ENCODE results near the gene AFG1L. TPM values are rescaled to one million over a fixed set of nuclear protein-coding genes. Genes with fewer than 3 reads are reported as not detected.
"Not testable (repeated sequence)": the region's sequence is repeated elsewhere in the genome, so short reads cannot be mapped to it uniquely, and the experiment has no call there.

The AFG1L gene
- total RNA-seq, 1 donor from 2014 or later, result 11.9 TPM

DNA sequence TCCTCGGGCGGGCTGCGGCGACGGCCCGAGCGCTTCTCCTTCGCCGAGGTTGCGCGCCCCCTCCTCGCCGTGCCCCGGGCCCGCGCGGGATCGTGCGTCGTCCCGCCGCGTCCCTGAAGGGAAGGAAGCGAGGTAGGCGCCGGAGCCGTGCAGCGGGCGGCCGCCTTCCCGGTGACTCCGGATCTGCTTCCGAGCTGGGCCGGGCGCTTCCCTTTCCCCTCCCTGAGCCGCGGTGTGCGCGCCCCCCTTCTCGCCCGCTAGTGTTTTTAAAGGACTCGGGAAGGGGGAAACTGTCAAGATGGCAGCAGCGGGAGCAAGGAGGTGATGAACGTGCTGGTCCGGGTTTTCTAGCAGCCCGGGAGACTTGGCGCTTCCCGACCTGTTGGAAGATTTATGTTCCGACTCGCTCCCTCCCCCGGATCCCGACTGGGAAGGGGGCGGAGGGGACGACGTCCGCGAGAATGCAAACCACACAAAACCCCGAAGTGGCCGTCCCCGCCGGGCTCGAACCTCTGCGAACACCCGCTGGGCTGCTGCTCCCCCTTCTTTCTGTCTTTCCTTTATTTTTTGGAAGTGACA, 265.1 kb downstream of the AFG1L start:
- intact Hi-C loops (cut with DNase I), result loop anchor here (2.0 to 10.0 kb wide), 6 partner anchors 95 to 825 kb away; partner anchors contain the start of gene CD164
- no peak for DNase-seq (ENCODE audit: low spot score)

DNA sequence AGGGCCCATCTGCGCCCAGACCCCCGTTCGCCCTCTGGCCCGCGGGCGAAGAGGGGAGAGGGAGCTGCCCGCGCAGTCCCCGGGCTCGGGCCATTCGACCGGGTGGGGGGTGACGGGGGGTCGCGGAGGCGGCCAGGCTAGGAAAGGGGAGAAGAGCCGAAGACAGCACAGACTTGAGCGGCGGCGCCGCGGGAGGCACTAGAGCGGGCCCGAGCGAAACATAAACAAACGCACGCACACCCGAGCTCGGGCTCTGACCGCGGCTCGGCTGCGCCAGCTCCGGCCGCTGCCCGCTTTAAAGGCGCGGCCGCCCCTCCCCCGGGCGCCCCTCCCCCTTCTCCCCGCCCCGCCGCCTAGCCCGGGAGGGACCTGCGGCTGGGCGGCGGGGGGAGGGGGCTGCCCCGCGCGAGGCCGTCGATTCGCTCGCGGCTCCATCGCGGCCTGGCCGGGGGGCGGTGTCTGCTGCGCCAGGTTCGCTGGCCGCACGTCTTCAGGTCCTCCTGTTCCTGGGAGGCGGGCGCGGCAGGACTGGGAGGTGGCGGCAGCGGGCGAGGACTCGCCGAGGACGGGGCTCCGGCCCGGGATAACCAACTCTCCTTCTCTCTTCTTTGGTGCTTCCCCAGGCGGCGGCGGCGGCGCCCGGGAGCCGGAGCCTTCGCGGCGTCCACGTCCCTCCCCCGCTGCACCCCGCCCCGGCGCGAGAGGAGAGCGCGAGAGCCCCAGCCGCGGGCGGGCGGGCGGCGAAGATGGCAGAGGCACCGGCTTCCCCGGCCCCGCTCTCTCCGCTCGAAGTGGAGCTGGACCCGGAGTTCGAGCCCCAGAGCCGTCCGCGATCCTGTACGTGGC, 265.8 kb downstream of the AFG1L start, which contains the start of gene FOXO3:
Gene FOXO3 (plus strand): TSS at position 455 of the 846 bp plus-strand sequence. CDS start 292 bp downstream, at position 747.
- peak; percentile 96 for DNase-seq (ENCODE audit: low spot score)
- intact Hi-C loops (cut with DNase I), result loop anchor here (10.0 kb wide), 1 partner anchor 824 kb away; the partner anchor contains the start of gene CD164

DNA sequence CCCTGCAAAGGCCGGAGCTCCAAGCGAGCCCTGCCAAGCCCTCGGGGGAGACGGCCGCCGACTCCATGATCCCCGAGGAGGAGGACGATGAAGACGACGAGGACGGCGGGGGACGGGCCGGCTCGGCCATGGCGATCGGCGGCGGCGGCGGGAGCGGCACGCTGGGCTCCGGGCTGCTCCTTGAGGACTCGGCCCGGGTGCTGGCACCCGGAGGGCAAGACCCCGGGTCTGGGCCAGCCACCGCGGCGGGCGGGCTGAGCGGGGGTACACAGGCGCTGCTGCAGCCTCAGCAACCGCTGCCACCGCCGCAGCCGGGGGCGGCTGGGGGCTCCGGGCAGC, 266.4 kb downstream of the AFG1L start:
- intact Hi-C loops (cut with DNase I), result loop anchor here (10.0 kb wide), 1 partner anchor 824 kb away; the partner anchor contains the start of gene CD164
- DNase-seq (ENCODE audit: low spot score), result not testable (repeated sequence)

DNA sequence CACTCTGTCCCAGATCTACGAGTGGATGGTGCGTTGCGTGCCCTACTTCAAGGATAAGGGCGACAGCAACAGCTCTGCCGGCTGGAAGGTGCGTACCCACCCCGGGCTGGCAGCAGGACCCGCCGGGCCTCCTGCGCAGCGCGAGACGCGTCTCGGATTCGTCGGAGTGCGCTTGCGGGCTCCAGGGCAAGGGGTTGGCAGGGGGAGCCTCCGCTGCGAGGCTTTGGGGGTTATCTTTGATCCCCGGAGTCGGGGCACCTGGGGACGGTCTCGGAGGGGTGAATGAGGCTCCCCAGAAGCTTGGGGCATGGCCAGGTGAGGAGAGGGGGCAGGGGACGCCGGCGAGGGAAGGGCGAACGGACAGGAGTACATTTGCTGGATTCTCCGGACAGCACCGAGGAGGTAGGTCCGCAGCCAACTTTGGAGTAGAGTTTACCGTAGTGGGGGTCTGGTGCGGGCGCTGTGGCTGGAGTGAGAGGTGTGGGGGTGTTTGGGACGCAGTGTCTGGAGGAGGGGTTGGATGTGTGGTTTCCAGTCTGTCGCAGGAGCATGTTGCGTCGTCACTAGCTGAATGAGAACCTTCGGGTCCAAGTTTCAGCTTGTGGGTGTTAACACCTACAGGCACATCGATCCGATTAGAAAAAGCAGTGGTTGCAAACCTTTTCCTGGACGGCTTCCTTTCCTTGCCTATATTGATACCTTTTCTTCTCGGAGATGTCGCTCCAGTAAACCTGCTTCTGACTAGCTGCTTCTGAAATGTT, 267.1 kb downstream of the AFG1L start:
- intact Hi-C loops (cut with DNase I), result loop anchor here (10.0 kb wide), 1 partner anchor 823 kb away; the partner anchor contains the start of gene CD164
- no peak for DNase-seq (ENCODE audit: low spot score)

DNA sequence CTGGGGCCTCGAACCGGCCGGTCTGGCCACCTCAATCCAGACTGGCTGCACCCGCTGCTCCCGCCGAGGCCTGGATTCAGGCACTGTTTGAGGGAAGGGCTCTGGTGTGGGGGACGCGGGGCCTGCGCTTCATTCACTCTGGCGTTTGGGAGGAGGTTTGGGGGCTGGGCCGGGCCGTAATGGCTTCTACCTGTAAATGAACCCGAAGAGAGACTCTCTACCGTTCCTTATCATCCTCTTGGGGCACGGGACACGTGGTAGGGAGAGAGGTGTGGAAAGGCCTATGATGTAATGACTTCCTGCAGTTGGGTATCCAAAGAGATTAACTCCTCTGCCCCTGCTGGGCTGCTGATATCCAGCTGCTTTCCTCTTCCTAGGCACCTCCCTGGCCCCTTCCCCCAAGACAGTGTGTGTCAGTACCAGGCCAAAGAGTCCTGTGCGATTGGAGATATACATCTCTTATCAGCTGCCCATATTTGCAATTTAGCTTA, 267.7 kb downstream of the AFG1L start:
- DNase-seq (ENCODE audit: low spot score), result peak; percentile 86
- intact Hi-C loops (cut with DNase I), result loop anchor here (10.0 kb wide), 1 partner anchor 822 kb away; the partner anchor contains the start of gene CD164

DNA sequence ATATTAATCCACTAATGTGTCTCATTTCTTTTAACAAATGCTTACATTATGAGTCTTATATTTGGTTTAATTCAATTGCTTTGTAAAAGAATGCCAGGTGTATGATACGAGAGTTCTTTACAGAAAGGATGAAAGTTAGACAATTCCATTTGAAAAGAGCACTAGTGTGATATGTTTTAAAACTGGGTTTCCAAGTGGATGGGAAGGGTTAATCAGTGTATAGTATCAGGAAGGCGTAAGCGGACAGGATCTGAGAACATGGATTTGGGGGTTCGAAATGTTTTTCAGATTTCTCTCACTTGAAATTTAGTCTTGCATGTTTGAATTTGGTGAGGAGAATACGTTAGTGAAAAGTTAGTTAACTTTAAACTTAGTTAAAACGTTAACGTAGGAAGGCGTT, 268.4 kb downstream of the AFG1L start:
- intact Hi-C loops (cut with DNase I), result loop anchor here (10.0 kb wide), 1 partner anchor 822 kb away; the partner anchor contains the start of gene CD164

DNA sequence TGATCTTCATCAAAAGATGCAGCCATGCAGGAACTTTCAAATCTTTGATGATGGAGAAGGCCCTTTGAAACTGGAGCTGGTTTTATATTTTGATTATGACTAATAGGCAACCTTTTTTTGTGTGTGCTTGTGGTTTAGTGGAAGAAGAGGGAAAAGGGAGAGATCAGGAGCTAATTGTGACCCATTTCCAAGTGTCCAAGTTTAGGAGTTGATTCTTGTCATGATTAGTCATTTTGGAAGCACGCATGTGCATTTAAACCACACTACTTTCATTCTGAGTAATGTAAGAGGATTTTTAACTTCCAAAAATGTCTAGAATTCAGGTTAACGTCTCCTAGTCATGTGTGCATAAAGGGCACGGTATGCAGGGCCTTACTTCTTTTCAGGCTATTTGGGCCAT, 269.3 kb downstream of the AFG1L start:
- intact Hi-C loops (cut with DNase I), result loop anchor here (10.0 kb wide), 1 partner anchor 821 kb away; the partner anchor contains the start of gene CD164

More for the DNA sequence above, 268.4 kb downstream of the AFG1L start:
- no peak for DNase-seq (ENCODE audit: low spot score)

DNA sequence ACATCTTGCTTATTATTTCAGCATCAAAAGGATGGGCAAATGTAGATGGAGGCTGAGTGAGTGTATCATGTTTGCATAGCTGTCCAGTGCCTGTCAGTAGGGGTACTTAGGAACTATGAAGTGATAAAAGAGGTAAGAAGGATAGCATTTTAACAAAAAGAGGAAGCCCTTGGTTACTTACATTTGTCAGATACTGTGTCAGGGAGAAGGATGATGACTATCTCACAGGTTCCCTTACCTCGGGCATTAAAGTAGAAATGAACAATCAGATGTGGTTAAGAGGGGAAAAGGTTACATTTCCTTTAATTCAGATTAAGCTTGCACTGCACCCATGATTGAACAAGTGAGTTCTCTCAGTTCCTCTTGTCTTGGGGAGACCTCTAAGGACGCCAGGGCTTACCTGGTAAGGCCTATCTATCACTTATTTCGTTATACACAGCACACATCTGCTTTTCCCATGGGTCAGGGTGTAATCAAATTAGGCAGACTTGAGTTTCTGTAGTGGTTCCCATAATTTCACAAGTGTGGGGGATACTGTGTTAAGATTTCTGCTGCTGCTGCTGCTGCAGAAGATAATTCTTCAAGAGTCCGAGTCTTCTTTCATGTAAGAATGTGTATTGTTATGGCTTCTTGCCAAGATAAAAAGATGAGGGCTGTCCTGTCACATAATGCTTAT, 270.4 kb downstream of the AFG1L start:
- DNase-seq (ENCODE audit: low spot score), result no peak
- intact Hi-C loops (cut with DNase I), result loop anchor here (5.0 to 10.0 kb wide), 3 partner anchors 37 to 820 kb away; partner anchors contain the start of gene CD164

More for the DNA sequence above, 269.3 kb downstream of the AFG1L start:
- DNase-seq (ENCODE audit: low spot score), result no peak

DNA sequence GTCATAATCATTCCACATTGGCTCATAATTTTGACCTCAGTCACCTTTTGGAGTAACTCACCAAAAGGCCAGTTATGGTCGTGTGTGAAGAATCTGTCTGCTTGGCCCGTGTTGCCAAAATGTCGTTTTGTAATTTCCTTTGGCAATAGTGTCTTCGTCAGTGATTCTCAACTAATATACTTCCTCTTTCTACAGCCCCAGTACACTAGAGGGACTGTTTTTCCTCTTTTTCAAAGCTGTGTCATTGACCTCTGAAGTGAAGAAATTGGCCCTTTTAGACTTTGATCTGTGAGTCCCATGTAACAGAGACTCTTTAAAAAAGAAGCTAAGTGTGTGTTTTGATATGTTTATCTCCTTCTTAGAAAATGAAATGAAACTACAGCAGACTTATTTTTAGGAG, 271.0 kb downstream of the AFG1L start:
- no peak for DNase-seq (ENCODE audit: low spot score)
- intact Hi-C loops (cut with DNase I), result loop anchor here (5.0 to 10.0 kb wide), 3 partner anchors 36 to 819 kb away; partner anchors contain the start of gene CD164

DNA sequence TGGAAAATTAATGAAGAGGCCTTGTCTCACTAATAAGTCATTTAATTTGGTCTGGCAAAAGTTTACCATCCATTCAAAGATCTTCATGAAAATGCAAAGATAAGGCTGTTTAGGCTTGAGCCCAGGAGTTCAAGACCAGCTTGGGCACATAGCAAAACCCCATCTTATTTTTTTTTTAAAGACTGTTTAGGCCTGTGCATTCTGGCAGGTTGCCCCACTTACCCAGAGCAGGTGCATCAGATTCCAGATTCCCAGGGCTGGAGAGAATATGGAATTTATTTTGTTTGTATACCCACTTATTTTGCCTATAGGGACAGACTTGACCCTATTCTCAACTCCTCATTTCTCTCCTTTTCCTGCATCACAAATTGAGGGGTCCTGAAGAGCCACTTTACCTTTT, 271.6 kb downstream of the AFG1L start:
- no peak for DNase-seq (ENCODE audit: low spot score)
- intact Hi-C loops (cut with DNase I), result loop anchor here (5.0 to 10.0 kb wide), 3 partner anchors 36 to 818 kb away; partner anchors contain the start of gene CD164

DNA sequence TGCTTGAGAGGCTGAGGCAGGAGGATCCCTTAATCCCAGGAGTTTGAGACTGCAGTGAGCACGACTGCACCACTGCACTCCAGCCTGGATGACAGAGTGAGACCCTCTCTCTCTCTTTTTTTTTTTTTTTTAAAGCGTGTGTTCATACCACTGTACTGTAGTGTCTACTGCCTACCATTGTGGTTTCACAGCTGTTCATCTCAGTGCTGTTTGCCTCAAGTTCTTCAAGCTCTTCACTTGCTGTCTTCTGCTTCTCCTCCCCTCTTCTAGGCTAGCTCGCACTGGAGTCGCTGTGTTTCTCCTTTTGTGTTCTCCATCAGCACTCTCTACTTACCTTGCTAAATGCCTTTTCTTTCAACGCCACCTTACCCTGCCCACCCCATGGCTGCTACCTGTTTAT, 273.2 kb downstream of the AFG1L start:
- intact Hi-C loops (cut with DNase I), result loop anchor here (5.0 to 10.0 kb wide), 3 partner anchors 34 to 817 kb away; partner anchors contain the start of gene CD164
- no peak for DNase-seq (ENCODE audit: low spot score)

DNA sequence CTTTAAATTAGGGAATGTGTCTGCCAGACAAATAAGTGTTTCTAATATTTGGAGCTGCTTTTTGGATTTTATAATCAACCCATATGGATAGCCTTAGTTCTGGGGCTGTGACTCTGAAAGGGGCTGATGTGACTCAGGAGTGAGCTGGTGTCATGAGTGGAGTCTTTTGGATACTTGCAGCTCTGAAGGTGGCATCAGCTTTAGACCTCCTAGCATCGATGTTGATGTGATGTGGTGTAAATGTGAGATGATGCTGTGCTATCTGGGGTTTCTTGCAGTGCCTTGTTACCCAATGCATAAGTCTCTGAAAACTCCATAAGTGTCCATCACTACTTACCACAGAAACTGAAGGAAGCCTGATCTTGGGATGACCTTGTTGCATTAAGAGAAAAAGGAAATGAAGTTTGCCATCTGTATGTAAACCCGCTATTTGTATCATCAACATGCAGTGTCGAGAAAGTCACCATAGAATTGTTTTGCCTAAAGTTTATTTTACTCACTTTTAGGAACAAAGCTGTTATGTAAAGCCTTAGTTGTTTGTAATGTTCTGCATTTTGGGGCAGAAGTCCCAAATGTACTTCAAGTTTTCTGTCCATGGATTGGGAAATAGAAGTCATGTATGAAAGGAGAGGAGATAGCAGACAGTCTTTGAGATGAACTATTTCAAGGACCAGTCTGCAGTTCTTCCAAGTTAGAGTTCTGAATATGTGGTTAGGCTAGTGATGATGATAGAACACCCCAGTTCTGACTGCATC, 273.9 kb downstream of the AFG1L start:
- DNase-seq (ENCODE audit: low spot score), result no peak
- intact Hi-C loops (cut with DNase I), result loop anchor here (5.0 to 10.0 kb wide), 3 partner anchors 34 to 816 kb away; partner anchors contain the start of gene CD164

DNA sequence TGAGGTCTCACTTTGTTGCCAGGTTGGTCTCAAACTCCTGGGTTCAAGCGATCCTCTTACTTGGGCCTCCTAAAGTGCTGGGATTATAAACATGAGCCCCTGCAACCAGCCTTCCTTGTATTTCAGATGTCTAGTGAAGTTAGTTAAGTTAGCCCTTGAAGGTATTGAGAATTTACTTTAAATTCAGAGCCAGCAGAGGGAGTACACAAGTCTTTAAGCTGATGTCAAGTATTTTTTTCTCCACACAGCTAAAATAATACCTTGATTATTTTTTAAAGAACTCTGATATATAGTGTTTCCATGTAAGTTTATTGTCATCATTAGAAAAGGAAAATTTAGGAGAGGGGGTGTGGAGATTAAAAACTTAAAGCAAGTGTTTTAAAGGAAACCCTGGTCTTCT, 275.7 kb downstream of the AFG1L start:
- intact Hi-C loops (cut with DNase I), result no loop called here
- DNase-seq (ENCODE audit: low spot score), result no peak

DNA sequence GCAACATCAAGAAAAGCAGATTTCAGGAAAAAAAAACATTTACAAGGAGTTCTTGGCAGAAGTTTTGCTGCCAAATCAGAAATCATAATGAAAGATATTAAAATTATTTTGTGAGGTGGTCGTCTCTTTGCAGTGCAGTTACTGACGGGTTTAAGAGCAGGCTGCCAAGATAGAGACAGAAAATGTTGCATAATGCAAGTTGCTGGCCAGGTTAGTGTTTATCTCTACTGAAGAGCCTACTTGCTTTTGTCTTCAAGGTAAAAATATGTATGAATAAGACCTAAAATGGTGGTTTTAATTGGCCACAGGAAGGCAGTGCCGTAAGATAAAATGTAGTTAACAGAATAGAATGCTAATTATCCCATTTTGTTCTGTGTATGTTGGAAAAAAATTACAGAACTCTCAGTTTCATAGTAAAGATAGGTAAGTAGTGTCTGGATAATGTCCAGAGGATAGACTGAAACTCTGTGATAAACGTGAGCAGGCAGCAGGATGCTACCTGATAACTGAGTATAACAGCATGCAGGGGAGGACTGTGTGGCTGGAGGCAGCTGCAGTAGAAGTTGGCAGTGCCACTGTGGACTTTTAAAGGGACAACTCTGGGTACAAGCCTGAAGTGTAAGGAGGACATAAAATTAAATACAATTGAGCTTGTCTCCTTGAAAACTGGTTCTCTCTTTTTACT, 279.7 kb downstream of the AFG1L start:
- intact Hi-C loops (cut with DNase I), result no loop called here
- no peak for DNase-seq (ENCODE audit: low spot score)
